ENCODE measurements around the gene PRKG2.

PRKG2 gene

DNA sequence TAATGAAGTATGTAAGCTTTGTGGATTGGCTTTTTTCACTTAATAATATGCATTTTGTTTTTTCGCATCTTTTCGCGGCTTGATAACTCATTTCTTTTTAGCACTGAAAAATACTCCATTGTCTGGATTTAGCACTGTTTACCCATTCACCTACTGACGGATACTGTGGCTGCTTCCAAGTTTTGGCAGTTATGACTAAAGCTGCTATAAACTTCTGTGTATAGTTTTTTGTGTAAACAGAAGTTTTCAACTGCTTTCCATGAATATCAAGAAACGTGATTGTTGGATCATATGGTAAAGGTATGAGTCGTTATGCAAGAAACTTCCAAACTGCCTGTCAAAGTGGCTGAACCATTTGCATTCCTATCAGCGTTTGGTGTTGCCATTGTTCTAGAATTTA lies 96.9 kb downstream of the PRKG2 start:
- TF ChIP-seq CTCF (IDR thresholded peaks at IDR 0.05): no peak
- no peak for DNase-seq (ENCODE audit: low spot score)
- H3K4me3 ChIP-seq: no peak overlapping the region
- no peak overlapping the region for H3K27ac ChIP-seq

- no peak overlapping the region for H3K4me3 ChIP-seq
- H3K27ac ChIP-seq: no peak overlapping the region
- no peak for DNase-seq (ENCODE audit: low spot score)
- TF ChIP-seq CTCF (IDR thresholded peaks at IDR 0.05): no peak
Measured at GRCh38 chr4:81116566-81116965, 98.5 kb downstream of the PRKG2 start.

GRCh38 chr4:81113024-81113423 lies 102.0 kb downstream of the PRKG2 start:
- no peak for DNase-seq (ENCODE audit: low spot score)

DNA sequence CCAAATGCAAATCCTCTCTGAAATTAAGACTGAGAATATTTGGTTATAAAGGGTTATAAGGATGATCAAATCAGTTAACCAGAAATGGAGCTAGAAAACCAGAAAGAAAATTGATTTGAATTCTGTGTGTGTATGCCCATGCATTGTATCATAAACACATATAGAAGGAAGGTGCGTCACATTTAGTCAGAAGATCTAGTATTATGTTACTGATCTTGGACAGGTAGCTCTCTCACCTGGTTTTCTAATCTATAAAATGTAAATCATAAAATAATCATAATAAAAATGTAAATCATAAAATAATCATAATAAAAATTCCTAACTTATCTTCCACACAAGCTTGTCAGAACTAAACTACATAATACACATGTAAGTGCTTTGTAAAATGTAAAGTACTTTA lies 105.7 kb downstream of the PRKG2 start:
- no peak for TF ChIP-seq CTCF (IDR thresholded peaks at IDR 0.05)
- Histone ChIP-seq H3K4me3 (no peak overlapping the region), H3K27ac (no peak overlapping the region)
- no peak for DNase-seq (ENCODE audit: low spot score)

More at GRCh38 chr4:81113024-81113423, 102.0 kb downstream of the PRKG2 start:
- no peak for TF ChIP-seq CTCF (IDR thresholded peaks at IDR 0.05)
- Histone ChIP-seq H3K27ac (no peak overlapping the region), H3K4me3 (no peak overlapping the region)

DNA sequence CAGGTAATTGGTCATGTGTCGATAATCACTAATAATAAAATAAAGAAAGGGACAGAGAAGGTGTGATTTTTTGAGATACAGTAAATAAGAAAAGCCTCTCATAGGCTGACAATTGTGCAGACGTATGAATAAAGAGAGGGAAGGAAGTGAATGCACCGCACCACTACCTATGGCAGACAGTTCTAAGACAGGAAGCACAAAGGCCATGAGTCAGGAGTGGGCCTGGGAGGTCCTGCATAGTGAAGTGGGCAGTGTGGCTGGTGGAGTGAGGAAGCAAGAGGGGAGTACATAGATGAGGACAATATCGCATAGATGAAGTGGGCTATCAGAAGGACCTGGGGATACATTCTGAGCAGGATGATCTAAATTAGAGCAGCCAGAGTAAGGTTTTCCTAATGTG lies 108.9 kb downstream of the PRKG2 start:
- TF ChIP-seq CTCF (IDR thresholded peaks at IDR 0.05): no peak
- no peak overlapping the region for H3K27ac ChIP-seq
- DNase-seq (ENCODE audit: low spot score): no peak
- H3K4me3 ChIP-seq: no peak overlapping the region

DNA sequence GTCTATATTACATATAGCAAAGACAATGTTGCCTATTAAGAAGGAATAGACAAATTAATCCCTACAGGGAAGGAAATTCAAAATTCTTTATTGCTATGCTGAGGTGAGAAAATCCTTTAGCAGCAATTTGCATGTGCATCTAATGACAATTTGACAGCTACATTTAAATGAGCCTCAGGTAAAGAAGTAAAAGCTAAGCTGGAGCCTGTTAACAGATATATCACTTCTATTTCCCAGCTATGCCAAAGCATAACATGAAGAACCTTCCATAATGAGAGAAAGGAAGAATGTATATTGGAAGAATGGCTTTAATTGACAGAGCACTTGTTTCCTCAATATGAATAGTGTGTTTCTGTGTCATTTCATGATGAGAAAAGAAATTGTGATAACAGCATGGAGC lies 112.9 kb downstream of the PRKG2 start:
- H3K4me3 ChIP-seq: no peak overlapping the region
- DNase-seq (ENCODE audit: low spot score): no peak
- H3K27ac ChIP-seq: no peak overlapping the region
- TF ChIP-seq CTCF (IDR thresholded peaks at IDR 0.05): no peak

GRCh38 chr4:81096566-81096965 lies 118.5 kb downstream of the PRKG2 start:
- no peak overlapping the region for H3K4me3 ChIP-seq
- DNase-seq (ENCODE audit: low spot score): no peak
- H3K27ac ChIP-seq: no peak overlapping the region
- TF ChIP-seq CTCF (IDR thresholded peaks at IDR 0.05): no peak
